ENCODE measurements around the gene CFAP161. TPM values are rescaled to one million over a fixed set of nuclear protein-coding genes. Genes with fewer than 3 reads are reported as not detected.

The CFAP161 gene
- total and polyA plus RNA-seq, 9 of the 15 experiments (the other 6 are each of a cell fraction or from before 2014, with no cell fraction given), result 25.8 to 83.3 (median 75.6) TPM

GRCh38 chr15:81197688-81198281 is 63.7 kb downstream of the CFAP161 start:
- H3K4me3 ChIP-seq, result no peak overlapping the region
- BruUV-seq (replicated peaks), result no TSS peak
- no peaks in the 10 kb centered on the region for H3K9me1 ChIP-seq (ENCODE audit: control insufficient read depth, insufficient read depth, low read length)
- no peak for DNase-seq (ENCODE audit: extremely low read depth in 1 of 4, low spot score in 3 of 4)
- no peaks in the 10 kb centered on the region for H3K79me2 ChIP-seq (ENCODE audit: control insufficient read depth, insufficient read depth, low read length)
- H3K9me3 ChIP-seq (replicated peaks; ENCODE audit: control insufficient read depth, insufficient read depth, low read depth, low read length), result no peaks in the 10 kb centered on the region
- H3K27me3 ChIP-seq (ENCODE audit: control insufficient read depth in 2 of 2, insufficient read depth in 2 of 2, low read length in 2 of 2), result no peaks in the 10 kb centered on the region
- WGBS (ENCODE audit: insufficient coverage, low coverage, missing lambda C conversion rate), result 57% methylated on average over 6 of the region's 7 CpGs
- POLR2A ChIA-PET, result interaction anchor here (0.6 kb wide), 2 partner anchors 180 to 235 kb away, joined by 3 to 4 read pairs; no protein-coding TSS in a partner anchor
- FAIRE-seq, result no peak
- H3K9ac ChIP-seq (ENCODE audit: insufficient read depth in 1 of 2, low read depth in 2 of 2, low read length in 2 of 2), result no peak overlapping the region
- H4K20me1 ChIP-seq (replicated peaks; ENCODE audit: control insufficient read depth, insufficient read depth, low read length), result no peaks in the 10 kb centered on the region
- CTCF ChIA-PET (ENCODE audit: low intra/inter-chr PET ratio), result no interaction called here
- H3K4me1 ChIP-seq (replicated peaks in 1 of 2; ENCODE audit: control insufficient read depth in 2 of 2, insufficient read depth in 2 of 2, low read length in 2 of 2), result no peaks in the 10 kb centered on the region
- no peak overlapping the region for H3K27ac ChIP-seq (ENCODE audit: extremely low read depth, low read depth, low read length)
- H3K4me2 ChIP-seq (ENCODE audit: insufficient read depth, low read length), result no peak overlapping the region
- in situ Hi-C loops (cut with MboI), result no loop called here
- no peak for ATAC-seq
- no peak overlapping the region for H2AFZ ChIP-seq (ENCODE audit: low read depth, low read length)
- peaks cover 3% of the 10 kb centered on the region; the same call in 1 of the 3 replicates for H3K36me3 ChIP-seq (ENCODE audit: control insufficient read depth, insufficient read depth, low read length)
- intact Hi-C loops (cut with micrococcal nuclease), result no loop called here
- TF ChIP-seq FOXJ2 (tag; IDR thresholded peaks at IDR 0.05), result no peak
- no peak for TF ChIP-seq POLR2G (IDR thresholded peaks at IDR 0.05; ENCODE audit: low read depth, low read length)
- TF ChIP-seq HDAC2 (IDR thresholded peaks at IDR 0.05), result no peak
- no peak for TF ChIP-seq CAMTA2 (CRISPR knock-in tag; conservative IDR thresholded peaks at IDR 0.05)
- TF ChIP-seq KAT7 (CRISPR knock-in tag; IDR thresholded peaks at IDR 0.05; ENCODE audit: borderline replicate concordance), result no peak
- no peak for TF ChIP-seq ZNF280A (IDR thresholded peaks at IDR 0.05; ENCODE audit: low read depth, partially characterized antibody)
- no peak for TF ChIP-seq NRF1 (conservative IDR thresholded peaks at IDR 0.05 in 1 of 2, IDR thresholded peaks at IDR 0.05 in 1 of 2)
- no peak for TF ChIP-seq BRD4 (IDR thresholded peaks at IDR 0.05)
- no peak for TF ChIP-seq HINFP (tag; conservative IDR thresholded peaks at IDR 0.05; ENCODE audit: low read depth)
- no peak for TF ChIP-seq SRSF9 (IDR thresholded peaks at IDR 0.05; ENCODE audit: borderline replicate concordance, low read depth, low read length)
- no peak for TF ChIP-seq JUN (IDR thresholded peaks at IDR 0.05; ENCODE audit: borderline replicate concordance, low read depth, low read length)
- no peak for TF ChIP-seq JUN (CRISPR knock-in tag; IDR thresholded peaks at IDR 0.05; ENCODE audit: borderline replicate concordance)
- no peak for TF ChIP-seq KLF10 (CRISPR knock-in tag; IDR thresholded peaks at IDR 0.05)
- TF ChIP-seq ATF2 (CRISPR knock-in tag; IDR thresholded peaks at IDR 0.05), result no peak
- TF ChIP-seq ELF1 (tag; IDR thresholded peaks at IDR 0.05), result no peak
- TF ChIP-seq NFIC (IDR thresholded peaks at IDR 0.05), result no peak
- no peak for TF ChIP-seq KDM5B (IDR thresholded peaks at IDR 0.05; ENCODE audit: insufficient replicate concordance, low read depth, low read length)
- no peak for TF ChIP-seq NUFIP1 (IDR thresholded peaks at IDR 0.05; ENCODE audit: partially characterized antibody)
